HAP-1 (cell line): Measurements from ENCODE around the gene PDE12.
"Not testable (repeated sequence)": the region's sequence is repeated elsewhere in the genome, so short reads cannot be mapped to it uniquely, and the experiment has no call there.

ENCODE experiments used
- DNase-seq, 2 experiments: peaks; one replicate each; pipeline ENCODE4 v3.0.0-alpha.2; 2016 to 2020; ENCODE audit warnings: low spot score in 2 of 2
- H3K27me3 ChIP-seq: fragments of 250-450 bp; sonication (Bioruptor Pico); 2 replicates; pipeline ENCODE4 v1.5.1; 2020; ENCODE audit warnings: low read depth, mild to moderate bottlenecking, moderate library complexity
- H3K36me3 ChIP-seq: fragments of 250-450 bp; sonication (Bioruptor Pico); replicated peaks from 2 replicates; pipeline ENCODE4 v1.5.1; 2020; ENCODE audit warnings: mild to moderate bottlenecking
- H3K4me1 ChIP-seq: fragments of 250-450 bp; sonication (Bioruptor Pico); 2 replicates; pipeline ENCODE4 v1.5.1; 2020; ENCODE audit warnings: mild to moderate bottlenecking
- H3K4me3 ChIP-seq: fragments of 250-450 bp; sonication (Bioruptor Pico); 2 replicates; pipeline ENCODE4 v1.5.1; 2020; ENCODE audit warnings: mild to moderate bottlenecking, moderate library complexity
- H3K9me3 ChIP-seq: fragments of 250-450 bp; sonication (Bioruptor Pico); 2 replicates; pipeline ENCODE4 v1.5.1; 2020; ENCODE audit warnings: mild to moderate bottlenecking, moderate library complexity
- in situ Hi-C: fragments of 300-500 bp; cut with MboI; formaldehyde crosslinking; loops from 3 replicates; pipeline ENCODE4 v1.14.3; 2020; ENCODE audit warnings: low sequenced_read_pairs, inconsistent platforms, mixed read lengths

PDE12 gene

DNA sequence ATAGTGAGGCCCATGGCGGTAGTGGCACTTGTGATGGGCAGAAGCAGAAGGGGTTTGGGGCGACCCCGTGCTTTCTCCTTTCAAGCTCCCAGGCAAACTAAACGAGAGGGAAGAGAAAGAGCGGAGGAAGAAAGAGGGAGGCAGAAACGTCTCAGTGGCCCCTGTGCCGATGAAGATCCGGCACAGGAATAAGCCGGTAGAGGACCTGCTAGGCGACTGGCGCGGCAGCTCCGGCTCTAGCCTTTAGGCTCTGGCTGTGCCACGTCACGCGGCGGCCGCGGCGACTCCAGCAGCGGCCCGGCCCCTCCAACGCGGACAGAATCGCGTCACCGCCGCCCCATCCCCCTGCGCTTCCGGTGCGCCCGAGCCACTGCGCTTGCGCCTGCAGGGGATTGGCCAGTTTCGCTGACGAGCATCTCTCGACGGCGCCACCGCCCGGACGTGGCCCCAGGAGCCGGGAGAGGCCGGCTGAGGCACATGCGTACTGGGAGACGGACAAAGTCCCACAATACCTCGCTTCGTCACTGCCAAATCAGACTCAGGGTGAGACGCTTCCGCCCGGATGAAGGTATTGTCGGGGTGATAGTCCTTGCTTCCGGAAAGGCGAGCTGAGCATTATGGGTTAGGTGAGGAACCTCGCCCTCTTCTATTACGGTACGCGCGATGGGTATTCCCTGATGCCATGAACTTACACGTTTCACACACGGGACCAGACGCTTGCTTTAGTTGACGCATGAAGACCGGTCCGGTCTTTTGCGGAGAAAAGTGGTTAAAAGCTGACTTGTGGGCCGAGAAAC lies 41.3 kb downstream of the PDE12 start, which contains the start of gene ARF4:
Gene ARF4 (minus strand): TSS at position 218 of the 797 bp plus-strand sequence. CDS start 204 bp downstream, at position 14.
- Histone ChIP-seq H3K4me1 (peaks cover 19% of the 10 kb centered on the region), H3K27me3 (no peaks in the 10 kb centered on the region), H3K4me3 (peak within 1 kb of the TSS; percentile 71), H3K36me3 (peaks cover 4% of the 10 kb centered on the region), H3K9me3 (no peaks in the 10 kb centered on the region)
- DNase-seq: peak; percentile 98 to 99
- in situ Hi-C loops: no loop called here

DNA sequence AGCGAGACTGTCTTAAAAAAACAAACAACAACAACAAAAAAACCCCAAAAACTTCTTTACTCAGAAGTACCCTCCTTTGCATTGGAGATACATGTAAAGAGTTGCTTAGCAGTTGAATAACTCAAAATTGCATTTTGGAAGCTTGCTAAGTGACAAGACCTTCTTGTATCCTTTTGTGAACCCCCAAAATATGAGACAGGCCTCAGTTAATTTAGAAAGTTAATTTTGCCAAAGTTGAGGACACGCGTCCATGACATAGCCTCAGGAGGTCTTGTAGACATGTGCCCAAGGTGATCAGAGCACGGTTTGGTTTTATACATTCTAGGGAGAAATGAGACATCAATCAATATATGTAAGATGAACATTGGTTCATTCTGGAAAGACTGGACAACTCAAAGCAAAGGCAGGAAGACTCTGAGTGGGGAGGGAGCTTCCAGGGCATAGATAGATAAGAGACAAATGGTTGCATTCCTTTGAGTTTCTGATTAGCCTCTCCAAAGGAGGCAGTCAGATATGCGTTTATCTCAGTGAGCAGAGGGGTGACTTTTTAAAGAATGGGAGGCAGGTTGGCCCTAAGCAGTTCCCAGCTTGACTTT lies 42.8 kb downstream of the PDE12 start:
- peaks cover 16% of the 10 kb centered on the region for H3K4me1 ChIP-seq
- DNase-seq: no peak
- no peaks in the 10 kb centered on the region for H3K9me3 ChIP-seq
- in situ Hi-C loops: no loop called here
- peak overlapping the region; percentile 53 for H3K4me3 ChIP-seq
- H3K36me3 ChIP-seq: peaks cover 6% of the 10 kb centered on the region
- H3K27me3 ChIP-seq: no peaks in the 10 kb centered on the region

DNA sequence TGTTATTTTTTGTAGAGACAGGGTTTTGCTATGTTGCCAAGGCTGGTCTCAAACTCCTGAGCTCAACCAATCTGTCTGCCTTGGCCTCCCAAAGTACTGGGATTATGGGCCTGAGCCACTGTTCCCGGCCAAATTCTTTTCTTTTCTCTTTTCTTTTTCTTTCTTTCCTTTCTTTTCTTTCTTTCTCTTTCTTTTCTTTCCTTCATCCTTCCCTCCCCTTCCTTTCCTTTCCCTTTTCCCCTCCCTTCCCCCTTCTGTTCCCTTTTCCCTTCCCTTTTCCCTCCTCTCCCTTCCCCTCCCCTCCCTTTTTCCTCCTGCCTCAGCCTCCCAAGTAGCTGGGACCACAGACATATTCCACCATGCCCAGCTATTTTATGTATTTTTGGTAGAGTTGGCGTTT lies 44.1 kb downstream of the PDE12 start:
- no peaks in the 10 kb centered on the region for H3K9me3 ChIP-seq
- no peaks in the 10 kb centered on the region for H3K27me3 ChIP-seq
- no peak for DNase-seq
- no peak overlapping the region for H3K4me3 ChIP-seq
- in situ Hi-C loops: no loop called here
- peaks cover 6% of the 10 kb centered on the region for H3K36me3 ChIP-seq
- H3K4me1 ChIP-seq: peaks cover 11% of the 10 kb centered on the region

DNA sequence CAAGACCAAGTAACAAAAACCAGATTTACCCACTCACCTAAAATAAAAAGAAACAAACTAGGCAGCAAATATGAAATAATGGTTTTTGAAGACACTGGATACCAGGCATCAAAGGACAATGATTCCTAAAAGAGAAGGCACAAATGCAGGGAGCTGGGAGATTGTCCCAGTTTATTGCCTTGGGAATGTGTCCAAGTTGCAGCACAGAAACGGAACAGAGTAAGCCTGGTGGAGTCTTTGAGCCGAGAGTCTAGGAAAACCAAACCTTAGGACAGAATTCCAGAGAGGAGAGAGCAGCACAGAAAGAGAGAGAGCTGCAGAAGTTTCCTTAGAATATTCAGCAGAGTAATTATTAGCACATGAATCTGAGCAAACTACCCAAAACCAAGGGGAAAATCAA lies 48.9 kb downstream of the PDE12 start:
- peaks cover 3% of the 10 kb centered on the region; the same call in 1 of the 2 replicates for H3K9me3 ChIP-seq
- peaks cover 6% of the 10 kb centered on the region for H3K36me3 ChIP-seq
- H3K4me3 ChIP-seq: no peak overlapping the region
- no peak for DNase-seq
- no peaks in the 10 kb centered on the region for H3K27me3 ChIP-seq
- 0 out of 2 replicates have a peak, but pooled peaks cover 3% of the 10 kb centered on the region for H3K4me1 ChIP-seq
- in situ Hi-C loops: no loop called here

DNA sequence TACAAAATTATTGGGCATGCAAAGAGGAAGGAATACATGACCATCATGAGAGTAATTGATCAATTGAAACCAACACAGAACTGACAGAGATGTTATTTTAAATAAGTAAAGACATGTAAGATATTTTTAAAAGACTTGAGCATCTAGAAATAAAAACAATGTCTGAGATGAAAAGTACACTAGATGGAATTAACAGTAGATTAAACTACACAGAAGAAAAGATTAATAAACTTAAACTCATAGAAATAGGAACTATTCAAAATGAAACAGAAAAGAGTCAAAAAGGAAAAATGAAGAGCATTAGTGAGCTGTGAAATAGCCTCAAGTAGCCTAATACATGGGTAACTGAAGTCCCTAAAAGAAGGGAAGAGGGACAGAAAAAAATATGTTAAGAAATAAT lies 49.6 kb downstream of the PDE12 start:
- no peak overlapping the region for H3K4me3 ChIP-seq
- H3K27me3 ChIP-seq: no peaks in the 10 kb centered on the region
- H3K36me3 ChIP-seq: peaks cover 6% of the 10 kb centered on the region
- 0 out of 2 replicates have a peak, but pooled peaks cover 3% of the 10 kb centered on the region for H3K4me1 ChIP-seq
- DNase-seq: no peak
- in situ Hi-C loops: no loop called here
- peaks cover 3% of the 10 kb centered on the region; the same call in 1 of the 2 replicates for H3K9me3 ChIP-seq

DNA sequence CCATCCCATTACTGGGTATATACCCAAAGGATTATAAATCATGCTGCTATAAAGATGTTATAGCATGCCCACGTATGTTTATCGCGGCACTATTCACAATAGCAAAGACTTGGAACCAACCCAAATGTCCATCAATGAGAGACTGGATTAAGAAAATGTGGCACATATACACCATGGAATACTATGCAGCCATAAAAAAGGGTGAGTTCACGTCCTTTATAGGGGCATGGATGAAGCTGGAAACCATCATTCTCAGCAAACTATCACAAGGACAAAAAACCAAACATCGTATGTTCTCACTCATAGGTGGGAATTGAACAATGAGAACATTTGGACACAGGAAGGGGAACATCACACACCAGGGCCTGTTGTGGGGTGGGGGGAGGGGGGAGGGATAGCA lies 55.8 kb downstream of the PDE12 start:
- H3K4me3 ChIP-seq, H3K4me1 ChIP-seq, in situ Hi-C loops, H3K36me3 ChIP-seq, H3K9me3 ChIP-seq, DNase-seq, H3K27me3 ChIP-seq: not testable (repeated sequence)

DNA sequence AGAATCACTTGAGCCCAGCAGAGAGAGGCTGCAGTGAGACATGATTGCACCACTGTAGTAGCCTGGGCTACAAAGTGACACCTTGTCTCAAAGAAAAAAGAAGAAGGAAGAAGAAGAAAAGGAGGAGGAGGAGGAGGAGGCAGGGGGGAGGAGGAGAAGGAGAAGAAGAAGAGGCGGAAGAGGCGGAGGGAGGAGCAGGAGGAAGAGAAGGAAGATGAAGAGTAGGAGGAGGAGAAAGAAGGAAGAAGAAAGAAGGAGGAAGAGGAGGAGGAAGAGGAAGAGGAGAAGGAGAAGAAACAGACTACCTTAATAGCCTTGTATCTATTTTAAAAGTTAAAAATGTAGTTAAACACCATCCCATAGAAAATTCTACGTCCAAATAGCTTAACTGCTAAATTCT lies 60.2 kb downstream of the PDE12 start:
- in situ Hi-C loops: no loop called here

More for the DNA sequence above, 60.2 kb downstream of the PDE12 start:
- H3K27me3 ChIP-seq: no peaks in the 10 kb centered on the region
- DNase-seq: no peak
- H3K9me3 ChIP-seq: no peaks in the 10 kb centered on the region
- no peaks in the 10 kb centered on the region for H3K36me3 ChIP-seq
- H3K4me1 ChIP-seq: peaks cover 4% of the 10 kb centered on the region; the same call in 1 of the 2 replicates
- no peak overlapping the region for H3K4me3 ChIP-seq
